ENCODE measurements around the gene SYNDIG1.

GRCh38 chr20:24565835-24566351 is 96.5 kb downstream of the SYNDIG1 start:
- TF ChIP-seq CTCF (conservative IDR thresholded peaks at IDR 0.05; ENCODE audit: low read depth, low read length) (no peak), EZH2 (IDR thresholded peaks at IDR 0.05; ENCODE audit: borderline replicate concordance, low read depth, low read length, poor library complexity, severe bottlenecking) (no peak)

Measured in A673 (cell line).